ENCODE data around the gene UNC13D.
A peak's percentile ranks its signal among the peaks of the same experiment; 100 is the strongest.
"Not testable (repeated sequence)": the region's sequence is repeated elsewhere in the genome, so short reads cannot be mapped to it uniquely, and the experiment has no call there.

The UNC13D gene

DNA sequence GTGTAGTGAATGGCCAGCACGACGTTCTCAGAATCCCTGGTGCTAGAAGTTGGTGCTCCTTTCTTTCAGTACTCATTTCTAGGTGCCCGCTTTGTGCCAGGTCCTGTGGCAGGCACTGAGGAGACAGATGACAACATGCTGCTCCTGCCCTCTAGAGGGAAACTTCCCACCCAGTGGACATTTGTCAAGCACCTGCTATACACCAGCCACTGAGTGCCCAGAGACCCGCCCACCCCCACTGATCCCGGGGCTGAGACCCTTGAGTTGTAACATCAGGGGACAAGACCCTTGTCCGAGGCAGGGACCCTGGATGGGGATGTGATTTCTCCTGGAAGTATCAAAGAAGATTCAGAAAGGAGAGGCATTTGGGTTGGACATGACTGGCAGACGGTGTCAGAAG lies 25.1 kb downstream of the UNC13D start:
- DNase-seq: no peak

DNA sequence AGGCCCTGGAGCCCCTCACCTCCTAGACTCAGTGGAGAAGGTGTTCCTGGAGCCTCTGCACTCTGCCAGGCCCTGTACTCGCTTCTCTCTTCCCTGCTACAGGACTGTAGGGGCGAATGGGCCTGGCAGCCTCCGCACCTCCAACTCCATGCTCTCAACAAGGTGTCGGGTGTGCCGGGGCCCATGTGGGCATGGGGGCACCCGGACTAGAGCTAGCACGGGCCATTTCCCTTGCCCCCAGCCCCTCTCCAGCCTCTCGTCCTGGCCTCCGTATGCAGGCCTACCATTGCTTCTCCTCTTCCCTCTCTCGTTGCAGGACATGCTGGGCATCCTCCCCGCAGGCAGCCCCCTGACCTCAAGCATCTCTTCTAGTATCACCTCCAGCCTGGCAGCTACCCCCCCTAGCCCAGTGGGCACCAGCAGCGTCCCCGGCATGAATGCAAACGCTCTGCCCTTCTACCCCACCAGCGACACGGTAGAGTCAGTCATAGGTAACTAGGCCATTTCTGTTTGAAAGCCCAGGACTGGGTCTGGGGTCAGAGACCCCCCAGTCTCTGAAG lies 25.8 kb downstream of the UNC13D start:
- DNase-seq: no peak

DNA sequence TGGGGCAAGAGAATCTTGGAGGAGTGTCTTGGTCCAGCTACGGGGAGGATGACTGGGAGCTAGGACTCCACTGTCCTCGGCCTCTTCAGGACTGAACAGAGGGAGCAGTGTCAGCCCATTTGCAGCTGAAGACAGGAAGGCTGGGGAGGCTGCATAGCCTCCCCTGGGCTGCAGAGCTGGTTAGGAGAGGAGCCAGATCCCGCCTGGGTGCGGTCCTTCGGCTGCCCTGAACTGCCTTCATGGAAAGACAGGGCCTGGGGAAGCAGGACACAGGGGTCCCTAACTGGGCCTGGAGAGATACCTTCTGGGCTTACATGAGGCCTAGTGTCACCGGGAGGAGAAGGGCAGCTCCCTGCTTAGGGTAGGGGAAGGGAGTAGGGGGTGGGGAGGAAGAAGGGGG lies 26.6 kb downstream of the UNC13D start:
- DNase-seq: no peak

DNA sequence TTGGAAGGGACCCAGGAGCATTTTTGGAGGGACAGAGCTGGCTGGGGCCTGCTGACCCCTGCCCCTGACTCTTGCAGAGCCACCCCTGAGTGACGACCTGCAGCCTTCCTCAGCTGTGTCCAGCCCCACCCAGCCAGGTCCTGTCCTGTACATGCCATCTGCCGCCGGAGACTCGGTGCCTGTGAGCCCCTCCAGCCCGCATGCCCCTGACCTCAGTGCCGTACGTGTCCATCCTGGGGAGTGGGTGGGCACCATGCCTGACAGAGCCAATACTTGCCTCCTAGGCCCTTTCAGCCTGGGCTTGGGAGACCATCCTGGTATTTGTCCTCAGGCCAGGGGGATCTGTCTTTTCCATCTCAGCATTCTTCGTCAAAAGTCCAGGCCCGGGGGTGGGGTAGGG lies 27.5 kb downstream of the UNC13D start:
- no peak for DNase-seq

DNA sequence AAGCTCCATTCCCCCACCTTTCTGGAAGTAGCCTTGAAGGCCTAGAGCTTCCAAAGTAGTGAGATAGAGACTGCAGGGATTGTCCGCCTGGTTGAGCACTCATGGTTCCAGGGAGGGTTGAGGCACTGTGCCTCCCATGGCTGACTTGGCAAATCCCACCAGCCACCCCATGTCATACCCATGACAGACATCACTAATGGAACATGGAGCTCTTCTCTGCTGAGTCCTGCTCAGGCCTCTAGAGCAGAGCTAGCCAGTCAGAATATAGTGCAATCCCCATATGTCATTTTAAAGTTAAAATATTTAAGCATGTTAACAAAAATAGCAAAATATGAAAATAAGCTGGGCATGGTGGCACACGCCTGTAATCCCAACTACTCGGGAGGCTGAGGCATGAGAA lies 28.8 kb downstream of the UNC13D start:
- DNase-seq: no peak

DNA sequence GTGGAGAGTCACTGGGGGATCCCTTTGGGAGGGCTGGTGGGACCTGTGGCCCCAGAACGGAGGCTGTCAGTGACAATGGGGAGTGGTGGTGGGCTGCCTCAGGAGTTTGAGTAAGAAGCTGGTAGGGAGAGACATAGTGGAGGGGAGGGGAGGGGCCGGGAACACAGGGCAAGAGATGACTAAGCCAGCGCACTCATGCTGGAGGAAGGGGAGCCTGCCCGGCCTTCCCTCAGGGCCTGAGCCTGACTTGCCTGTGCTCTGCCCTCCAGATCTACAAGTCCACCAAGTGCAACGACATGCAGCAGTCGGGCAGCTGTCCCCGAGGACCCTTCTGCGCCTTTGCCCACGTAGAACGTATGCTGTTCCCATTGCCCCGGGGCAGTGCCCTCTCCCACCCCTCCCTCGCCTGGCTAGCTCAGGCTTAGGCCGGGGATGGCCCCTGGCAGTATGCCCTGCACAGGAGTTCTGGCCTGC lies 29.3 kb downstream of the UNC13D start:
- no peak for DNase-seq

DNA sequence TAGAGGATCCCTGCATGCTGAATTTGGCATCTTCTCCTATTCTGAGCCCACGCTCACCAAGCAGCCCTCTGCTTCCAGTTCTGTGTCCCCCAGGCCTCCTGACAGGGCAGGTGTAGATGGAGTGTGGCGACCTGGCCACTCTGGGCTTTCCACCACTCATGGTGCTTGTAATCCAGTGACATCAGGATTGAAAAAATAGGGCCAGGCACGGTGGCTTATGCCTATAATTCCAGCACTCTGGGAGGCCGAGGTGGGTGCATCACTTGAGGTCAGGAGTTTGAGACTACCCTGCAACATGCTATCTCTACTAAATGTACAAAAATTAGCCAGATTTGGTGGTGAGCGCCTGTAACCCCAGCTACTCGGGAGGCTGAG lies 30.2 kb downstream of the UNC13D start:
- DNase-seq: no peak

DNA sequence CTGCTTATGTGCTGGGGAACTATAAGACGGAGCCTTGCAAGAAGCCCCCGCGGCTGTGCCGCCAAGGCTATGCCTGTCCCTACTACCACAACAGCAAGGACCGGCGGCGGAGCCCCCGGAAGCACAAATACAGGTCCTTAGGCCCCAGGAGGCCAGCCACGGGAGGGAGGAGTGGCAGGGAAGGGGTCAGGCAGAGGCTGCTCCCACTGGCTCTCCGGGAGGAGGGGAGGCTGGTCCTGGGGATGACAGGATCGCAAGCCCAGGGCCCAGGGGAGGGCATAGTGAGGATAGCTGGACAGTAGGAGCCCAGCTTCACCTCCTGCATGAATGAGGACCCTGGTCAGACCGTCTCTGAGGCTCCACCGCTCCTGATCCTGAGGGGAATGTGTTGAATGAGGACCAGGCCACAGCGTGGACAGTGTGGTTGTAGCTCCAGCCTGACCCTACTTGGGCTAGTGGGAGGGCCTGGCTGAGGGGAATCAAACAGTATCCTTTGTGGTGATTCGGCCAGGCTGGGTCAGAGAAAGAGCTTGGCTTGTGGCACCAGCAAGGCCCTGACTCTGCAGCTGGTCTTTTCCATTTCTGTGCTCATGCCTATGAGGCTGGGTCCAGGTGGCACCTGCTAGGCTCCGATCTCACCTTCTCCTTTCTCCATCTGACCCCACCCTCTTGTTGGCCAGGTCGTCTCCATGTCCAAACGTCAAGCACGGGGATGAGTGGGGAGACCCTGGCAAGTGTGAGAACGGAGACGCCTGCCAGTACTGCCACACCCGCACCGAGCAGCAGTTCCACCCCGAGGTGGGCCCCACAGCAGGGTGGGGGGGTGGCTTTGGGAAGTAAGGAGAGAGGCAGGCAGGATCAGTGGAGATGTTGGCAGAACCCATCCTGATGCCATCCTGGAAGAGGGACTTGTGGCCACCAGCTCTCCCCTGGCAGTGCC lies 30.9 kb downstream of the UNC13D start:
- no peak for DNase-seq

DNA sequence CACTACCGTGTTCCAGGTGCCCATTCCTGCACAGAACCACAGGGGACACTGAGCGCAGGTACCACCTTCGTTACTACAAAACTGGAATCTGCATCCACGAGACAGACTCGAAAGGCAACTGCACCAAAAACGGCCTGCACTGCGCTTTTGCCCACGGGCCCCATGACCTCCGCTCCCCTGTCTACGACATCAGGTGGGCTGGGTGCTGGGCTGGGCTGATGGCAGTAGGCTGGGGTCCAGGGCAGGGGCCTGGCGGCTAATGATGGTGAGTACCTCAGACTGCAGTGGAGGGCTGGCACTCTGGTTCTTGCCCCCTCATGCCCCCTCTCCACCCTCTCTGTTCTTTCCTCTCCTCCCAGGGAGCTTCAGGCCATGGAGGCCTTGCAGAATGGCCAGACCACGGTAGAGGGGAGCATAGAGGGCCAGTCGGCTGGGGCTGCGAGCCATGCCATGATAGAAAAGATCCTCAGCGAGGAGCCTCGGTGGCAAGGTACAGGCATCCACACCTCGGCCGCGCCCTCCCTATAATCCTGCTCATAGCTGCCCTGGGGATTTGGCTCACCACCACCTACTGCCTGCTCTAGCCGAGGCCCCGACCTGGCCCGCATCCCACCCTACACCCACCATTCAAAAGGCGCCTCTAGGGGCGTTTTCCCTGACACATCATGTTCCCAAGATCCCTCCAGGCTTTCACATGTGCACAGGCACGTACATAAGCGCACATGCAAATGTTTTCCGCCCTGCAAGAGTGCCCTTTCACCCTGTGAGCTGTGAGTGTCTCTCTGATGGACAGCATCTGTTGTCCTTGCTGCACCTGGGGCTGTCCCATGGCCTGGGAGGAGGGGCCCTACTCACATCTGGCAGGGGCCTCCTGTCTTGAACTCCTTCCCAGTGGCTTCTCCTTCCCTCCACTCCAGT lies 31.8 kb downstream of the UNC13D start:
- no peak for DNase-seq

DNA sequence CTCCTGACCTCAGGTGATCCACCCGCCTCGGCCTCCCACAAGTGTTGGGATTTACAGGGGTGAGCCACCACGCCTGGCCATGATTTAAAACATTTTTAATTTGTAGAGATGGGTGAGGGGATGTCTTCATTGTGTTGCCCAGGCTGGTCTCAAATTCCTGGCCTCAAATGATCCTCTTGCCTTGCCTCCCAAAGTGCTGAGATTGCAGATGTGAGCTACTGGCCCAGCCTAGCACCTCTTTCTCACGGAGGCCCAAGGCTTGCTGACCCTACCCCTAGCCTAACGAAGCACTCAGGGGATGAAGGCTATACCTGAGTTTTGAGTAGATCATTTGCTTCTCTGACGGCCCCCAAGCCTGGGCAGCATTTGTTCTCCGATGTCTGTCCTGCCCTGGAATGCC lies 33.0 kb downstream of the UNC13D start:
- DNase-seq: no peak

DNA sequence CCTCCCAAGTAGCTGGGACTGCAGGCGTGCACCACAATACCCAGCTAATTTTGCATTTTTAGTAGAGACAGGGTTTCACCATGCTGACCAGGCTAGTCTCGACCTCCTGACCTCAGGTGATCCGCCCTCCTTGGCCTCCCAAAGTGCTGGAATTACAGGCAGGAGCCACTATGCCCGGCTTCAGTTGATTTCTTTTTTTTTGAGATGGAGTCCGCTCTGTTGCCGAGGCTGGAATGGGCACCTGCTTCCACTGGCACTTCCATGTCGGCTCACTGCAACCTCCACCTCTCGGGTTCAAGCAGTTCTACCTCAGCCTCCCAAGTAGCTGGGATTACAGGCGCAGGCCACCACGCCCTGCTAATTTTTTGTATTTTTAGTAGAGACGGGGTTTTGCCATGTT lies 33.4 kb downstream of the UNC13D start:
- DNase-seq: not testable (repeated sequence)

DNA sequence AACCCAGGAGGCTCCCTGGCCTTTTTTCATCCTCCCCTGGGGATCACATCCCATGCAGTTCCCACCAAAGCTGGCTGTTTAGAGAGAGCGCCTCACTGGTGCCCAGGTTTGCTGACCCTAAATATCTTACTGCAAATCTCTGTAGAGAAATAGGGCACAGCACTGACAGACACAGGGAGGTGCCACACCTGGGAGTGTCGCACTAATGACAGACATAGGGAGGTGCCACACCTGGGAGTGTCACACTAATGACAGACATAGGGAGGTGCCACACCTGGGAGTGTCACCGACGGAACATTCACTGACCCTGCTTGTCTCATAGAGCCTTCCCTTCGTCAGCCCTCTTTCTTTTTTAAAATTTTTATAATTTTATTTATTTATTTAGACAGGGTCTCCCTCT lies 34.0 kb downstream of the UNC13D start:
- no peak for DNase-seq

DNA sequence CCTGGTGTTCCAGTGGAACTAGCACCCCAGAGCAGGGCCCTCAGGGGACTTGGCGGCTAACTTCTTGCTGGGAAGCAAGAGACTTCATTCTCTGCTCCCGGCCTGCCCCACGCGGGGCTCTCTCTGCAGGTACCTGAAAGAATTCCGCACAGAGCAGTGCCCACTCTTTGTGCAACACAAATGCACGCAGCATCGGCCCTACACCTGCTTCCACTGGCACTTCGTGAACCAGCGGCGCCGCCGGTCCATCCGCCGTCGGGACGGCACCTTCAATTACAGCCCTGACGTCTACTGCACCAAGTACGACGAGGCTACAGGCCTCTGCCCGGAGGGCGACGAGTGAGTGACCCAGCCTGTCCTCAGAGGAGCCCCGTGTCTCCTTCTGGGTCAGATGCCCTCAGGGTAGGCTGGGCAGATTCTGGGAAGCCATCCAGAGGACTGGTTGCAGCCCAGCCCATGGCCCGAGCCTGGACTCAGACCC lies 34.5 kb downstream of the UNC13D start:
- DNase-seq: no peak

DNA sequence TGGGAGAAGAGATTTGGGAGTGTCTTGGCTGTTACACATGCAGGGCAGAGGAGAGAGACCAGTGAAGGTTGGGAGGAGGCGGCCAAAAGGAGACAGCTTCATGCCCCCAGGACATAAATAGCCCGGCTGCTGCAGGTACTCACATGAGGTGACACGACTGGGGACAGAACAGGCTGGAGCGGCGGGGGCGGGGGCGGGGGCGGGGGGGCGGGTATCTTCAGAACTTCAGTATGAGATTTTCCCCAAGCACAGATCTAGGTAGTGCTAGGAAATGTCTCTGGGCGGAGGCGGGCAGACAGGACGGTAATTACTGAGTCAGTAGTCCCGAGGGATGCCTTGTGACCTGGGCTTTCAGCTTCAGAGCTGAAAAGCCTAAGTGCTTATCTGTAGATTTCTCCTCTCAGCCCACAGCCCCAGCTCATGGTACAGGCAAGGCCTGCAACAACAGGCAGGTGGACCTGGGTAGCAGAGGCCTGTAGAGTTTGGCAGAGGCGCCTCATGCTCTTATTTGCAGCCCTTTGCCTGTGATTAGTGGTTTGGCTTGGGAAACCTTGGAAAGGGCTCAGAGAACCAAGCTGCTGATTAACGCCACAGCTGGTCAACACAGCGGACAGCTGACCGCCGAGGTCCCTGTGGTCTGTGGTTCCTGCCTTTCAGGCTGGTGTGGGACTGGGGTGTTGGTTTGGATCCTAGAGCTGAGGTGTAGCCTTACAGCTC lies 35.1 kb downstream of the UNC13D start:
- DNase-seq: peak in 2 of 3 donors; percentile 21

DNA sequence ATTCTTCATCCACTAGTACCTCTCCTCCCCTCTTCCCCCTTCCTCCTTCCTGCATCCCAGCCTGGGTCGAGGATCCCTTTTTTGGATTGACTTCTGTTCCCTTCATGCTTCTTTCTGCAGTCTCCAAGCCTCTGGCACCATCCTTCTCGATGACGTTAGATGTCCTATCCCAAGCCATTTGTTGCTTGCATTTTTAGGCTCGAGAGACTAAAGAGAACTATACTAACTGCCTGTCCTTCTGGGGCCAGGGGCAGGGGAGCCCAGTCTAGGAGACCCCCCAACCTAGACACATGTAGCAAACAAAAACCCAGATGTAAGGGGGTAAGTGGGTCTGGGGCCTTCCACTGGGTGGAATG lies 35.7 kb downstream of the UNC13D start:
- DNase-seq: no peak

DNA sequence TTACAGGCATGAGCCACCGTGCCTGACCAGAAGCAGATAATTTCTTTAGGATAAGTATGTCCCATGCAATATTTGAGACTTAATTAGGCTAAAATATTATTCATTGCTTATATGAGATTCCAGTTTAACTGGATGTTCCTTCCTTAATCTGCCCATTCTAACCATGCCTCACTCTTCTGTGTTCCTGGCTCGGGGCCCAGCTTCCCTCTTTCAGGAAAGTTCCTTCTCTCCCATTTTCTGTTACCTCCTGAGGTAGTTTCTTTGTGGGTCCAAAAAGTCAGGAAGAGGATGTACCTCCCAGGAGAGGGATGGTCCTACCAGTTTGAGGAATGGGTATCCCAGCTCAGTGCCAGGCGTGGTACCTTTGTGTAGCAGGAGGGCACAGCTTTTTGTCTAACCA lies 36.3 kb downstream of the UNC13D start:
- no peak for DNase-seq

DNA sequence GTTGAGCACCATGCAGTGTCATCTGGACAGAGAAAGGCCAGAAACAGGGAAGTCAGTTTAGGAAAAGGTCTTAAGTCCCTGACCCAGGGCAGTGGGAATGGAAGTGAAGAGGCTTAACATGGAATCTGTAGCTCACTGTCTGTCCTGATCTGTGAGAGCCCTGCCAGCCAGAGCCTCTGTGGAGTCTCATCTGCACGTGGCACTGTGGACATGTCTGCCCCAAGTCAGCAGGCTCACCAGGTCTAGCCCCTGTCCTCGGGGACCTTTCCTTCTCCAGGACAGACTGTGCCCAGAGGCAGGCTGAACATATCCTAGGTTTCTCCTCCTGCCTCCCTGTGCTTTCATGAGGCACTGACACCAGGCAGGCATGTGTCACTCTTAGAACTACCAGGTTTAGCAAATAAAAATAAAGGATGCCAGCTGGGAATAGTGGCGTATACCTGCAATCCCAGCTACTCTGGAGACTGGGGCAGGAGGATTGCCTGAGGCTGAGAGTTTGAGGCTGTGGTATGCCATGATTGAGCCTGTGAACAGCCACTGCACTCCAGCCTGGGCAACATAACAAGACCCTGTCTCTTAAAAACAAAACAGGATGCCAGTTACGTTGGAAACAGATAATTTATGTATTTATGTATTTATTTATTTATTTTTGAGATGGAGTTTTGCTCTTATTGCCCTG lies 37.2 kb downstream of the UNC13D start:
- no peak for DNase-seq

DNA sequence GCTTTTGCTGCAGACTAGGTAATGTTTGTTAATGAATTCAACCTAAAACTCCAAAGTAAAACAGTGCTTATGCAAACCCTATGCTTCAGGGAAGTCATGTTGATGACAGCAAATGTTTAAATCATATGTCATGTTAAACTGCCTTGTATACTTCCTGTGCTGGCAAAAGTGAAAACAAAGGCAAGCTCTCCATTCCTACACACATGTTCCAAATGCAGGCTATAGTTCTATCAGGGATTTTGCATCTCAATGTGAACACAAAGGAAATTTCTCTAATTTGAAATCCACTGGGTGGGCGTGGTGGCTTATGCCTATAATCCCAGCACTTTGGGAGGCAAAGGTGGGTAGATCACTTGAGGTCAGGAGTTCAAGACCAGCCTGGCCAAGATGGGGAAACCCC lies 40.3 kb downstream of the UNC13D start:
- DNase-seq: no peak

DNA sequence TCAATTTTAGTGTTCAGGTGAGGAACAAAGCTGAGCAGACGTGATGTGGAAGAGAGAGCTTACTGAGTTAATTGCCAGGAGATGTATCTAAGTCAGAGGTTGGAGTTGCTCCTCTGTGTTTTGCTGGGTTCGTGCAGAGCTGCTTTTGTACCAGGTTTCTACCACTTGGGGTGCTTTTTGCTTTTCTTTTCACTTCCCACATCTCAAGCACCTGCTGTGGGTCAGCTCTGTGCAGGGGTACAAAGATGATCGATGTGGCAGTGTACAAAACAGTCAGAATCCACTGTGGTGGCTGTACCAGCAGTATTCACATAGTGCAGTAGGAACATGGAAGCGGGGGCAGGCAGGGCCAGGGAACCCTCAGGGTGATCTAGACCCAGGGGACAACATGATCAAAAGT lies 44.8 kb downstream of the UNC13D start:
- no peak for DNase-seq

DNA sequence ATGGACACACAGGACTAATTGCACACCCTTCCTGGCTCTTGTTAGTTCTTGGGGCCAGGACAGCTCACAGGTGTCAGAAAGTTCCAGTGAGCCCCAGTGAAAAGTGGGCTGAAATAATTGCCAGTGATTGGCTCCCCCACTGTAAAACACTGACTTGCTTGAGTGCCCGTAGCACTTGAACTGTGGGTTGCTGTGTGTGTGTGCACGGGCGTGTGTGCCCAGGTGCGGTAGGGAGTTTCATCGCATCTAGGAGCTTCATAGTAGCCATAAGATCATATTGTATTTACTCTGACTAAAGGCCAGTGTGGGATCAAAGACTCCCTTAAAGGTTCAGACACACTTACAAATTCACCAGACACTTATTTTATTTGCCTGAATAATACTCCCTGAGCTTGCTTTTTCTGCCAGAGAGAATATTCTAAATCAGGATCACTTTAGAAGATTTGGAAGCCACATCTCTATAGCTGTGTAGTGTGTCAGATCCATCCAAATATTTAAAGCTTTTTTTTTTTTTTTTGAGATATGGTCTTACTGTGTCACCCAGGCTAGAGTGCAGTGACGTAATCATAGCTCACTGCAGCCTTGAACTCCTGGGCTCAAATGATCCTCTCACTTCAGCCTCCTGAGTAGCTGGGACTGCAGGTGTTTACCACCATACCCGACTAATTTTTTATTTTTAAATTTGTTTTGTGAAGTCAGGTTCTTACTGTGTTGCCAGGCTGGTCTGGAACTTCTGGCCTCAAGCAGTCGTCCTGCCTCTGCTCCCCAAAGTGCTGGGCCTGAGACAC lies 48.2 kb downstream of the UNC13D start:
- no peak for DNase-seq

DNA sequence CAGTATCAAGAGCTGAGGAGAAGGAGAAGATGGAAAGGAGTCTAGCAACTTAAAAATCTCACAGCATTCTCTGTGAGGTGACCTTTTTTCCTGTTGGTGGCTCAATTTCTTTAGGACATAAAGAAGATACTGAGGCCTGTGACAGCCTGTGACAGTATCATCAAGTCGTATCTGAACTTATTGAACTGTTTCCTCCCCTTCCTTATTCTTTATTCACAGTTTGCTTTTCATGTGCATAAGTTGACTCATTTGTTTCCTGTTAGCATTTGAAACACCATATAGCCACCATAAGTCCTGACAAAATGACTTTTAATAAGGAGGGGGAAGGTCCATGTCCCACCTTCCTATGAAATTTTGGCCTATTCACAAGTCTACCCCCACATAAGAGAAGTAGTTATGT lies 50.7 kb downstream of the UNC13D start:
- no peak for DNase-seq

Measured in suppressor macrophage treated with lipopolysaccharide for 1 hour (primary cell).